Panc1 (cell line): Measurements from ENCODE around the gene MRPL42. TPM values are rescaled to one million over a fixed set of nuclear protein-coding genes. Genes with fewer than 3 reads are reported as not detected.

Experiments used
- ATAC-seq: fragments of 200-7000 bp; cut with Tn5 transposase; 2 replicates; pipeline ENCODE4 v1.9.1; 2020; ENCODE audit warnings: mild to moderate bottlenecking, moderate library complexity
- BruUV-seq: library from RNA; stranded (reverse); fragments of 400-500 nt; replicated peaks from 2 replicates; lab custom pipeline; 2021; lab: Mats Ljungman, UMichigan
- CTCF ChIA-PET: fragments of 300-600 bp; sonication (Branson Sonifier 250); formaldehyde crosslinking; loops from one replicate; lab custom pipeline; 2022; ENCODE audit warnings: antibody characterized with exemption; lab: Charles Lee
- POLR2A ChIA-PET: fragments of 300-600 bp; sonication (Branson Sonifier 250); formaldehyde crosslinking; loops from one replicate; lab custom pipeline; 2022; ENCODE audit warnings: antibody characterized with exemption; lab: Charles Lee
- DNase-seq: peaks from one replicate; pipeline ENCODE4 v3.0.0-alpha.2; 2010; ENCODE audit warnings: low read depth, low spot score
- H3K27ac ChIP-seq: 2 replicates; pipeline ENCODE4 v1.5.1; 2011; ENCODE audit warnings: mild to moderate bottlenecking, low read length, inconsistent platforms
- H3K27me3 ChIP-seq: fragments of 200-500 bp; sonication (Bioruptor generic); 2 replicates; pipeline ENCODE4 v1.6.0; 2014; ENCODE audit warnings: low read length, inconsistent platforms; ENCODE audit not compliant: control insufficient read depth, insufficient read depth
- H3K36me3 ChIP-seq: fragments of 200-500 bp; sonication (Bioruptor generic); 2 replicates; pipeline ENCODE4 v1.5.1; 2014; ENCODE audit warnings: inconsistent platforms, mild to moderate bottlenecking, low read length, moderate library complexity; ENCODE audit not compliant: control insufficient read depth, insufficient read depth
- H3K4me1 ChIP-seq: 2 replicates; pipeline ENCODE4 v1.5.1; 2011; ENCODE audit warnings: inconsistent platforms, mild to moderate bottlenecking, low read length, moderate library complexity; ENCODE audit not compliant: control insufficient read depth, insufficient read depth
- H3K4me3 ChIP-seq, 2 experiments: 2 replicates each; pipeline ENCODE4 v1.5.1; 2011 to 2012; ENCODE audit warnings: low read depth in 2 of 2, low read length in 2 of 2, mild to moderate bottlenecking in 2 of 2, inconsistent platforms in 1 of 2, moderate library complexity in 1 of 2
- H3K9me3 ChIP-seq: fragments of 200-500 bp; sonication (Bioruptor generic); 2 replicates; pipeline ENCODE4 v1.5.1; 2014; ENCODE audit warnings: low read depth, mild to moderate bottlenecking, inconsistent platforms, low read length, moderate library complexity; ENCODE audit not compliant: control insufficient read depth, insufficient read depth
- CTCF ChIP-seq: fragments of 450-650 bp; IDR thresholded peaks from 2 replicates; pipeline ENCODE4 v1.5.1; 2017; ENCODE audit warnings: mild to moderate bottlenecking
- POLR2AphosphoS5 ChIP-seq: IDR thresholded peaks from 2 replicates; pipeline ENCODE4 v1.6.1; 2012; ENCODE audit warnings: mild to moderate bottlenecking, low read depth, low read length, moderate library complexity
- SIN3A ChIP-seq: IDR thresholded peaks from 2 replicates; pipeline ENCODE4 v1.6.1; 2012; ENCODE audit warnings: low read depth, mild to moderate bottlenecking, low read length, moderate library complexity, borderline replicate concordance; ENCODE audit not compliant: insufficient read depth
- TCF7L2 ChIP-seq: IDR thresholded peaks from 2 replicates; pipeline ENCODE4 v1.6.1; 2011; ENCODE audit warnings: mild to moderate bottlenecking, low read depth, low read length, inconsistent platforms
- in situ Hi-C: cut with HindIII; loops from 2 replicates; pipeline ENCODE4 v1.10.0; 2016; ENCODE audit warnings: low sequenced_read_pairs, low pct_unique_long_range_greater_than_20kb
- intact Hi-C: fragments of 100-400 bp; cut with micrococcal nuclease; formaldehyde crosslinking; loops from one replicate; pipeline ENCODE4 v1.10.0; 2022; ENCODE audit not compliant: unreplicated experiment
- total RNA-seq: library from RNA; stranded (reverse); gene quantifications from one replicate; pipeline ENCODE4 v1.2.1, GENCODE V29; 2021; ENCODE audit not compliant: unreplicated experiment
- TF ChIP-seq, protein P1 (sequence below), 2 experiments: IDR thresholded peaks; 2 replicates each; pipeline ENCODE4 v1.6.1; 2011 to 2012; ENCODE audit warnings: low read depth in 2 of 2, control low read depth in 1 of 2, low read length in 1 of 2, mild to moderate bottlenecking in 1 of 2, moderate library complexity in 1 of 2; ENCODE audit not compliant: insufficient read depth in 1 of 2

Gene MRPL42
- total RNA-seq, 1 experiment from 2014 or later: 92.4 TPM

DNA sequence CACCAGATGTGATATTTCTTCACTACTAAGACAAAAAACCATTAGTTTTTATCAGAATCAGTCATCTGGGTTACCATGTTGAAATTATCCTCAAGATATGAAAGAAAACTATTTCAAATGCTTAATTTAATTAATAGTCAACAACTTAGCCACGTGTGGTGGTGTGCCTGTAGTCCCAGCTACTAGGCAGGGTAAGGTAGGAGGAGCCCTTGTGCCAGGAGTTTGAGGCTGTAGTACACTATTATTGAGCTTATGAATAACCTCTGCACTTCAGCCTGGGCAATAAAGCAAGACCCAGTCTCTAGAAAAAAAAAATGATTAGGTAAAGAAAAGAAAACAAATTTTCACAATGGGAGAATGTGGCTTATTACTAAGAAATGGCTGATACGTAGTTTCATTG lies 33.4 kb downstream of the MRPL42 start:
- CTCF ChIA-PET: interaction anchor here (0.7 kb wide), 1 partner anchor 55 kb away, joined by 3 read pairs; no protein-coding TSS in a partner anchor
- Histone ChIP-seq H3K9me3 (no peaks in the 10 kb centered on the region), H3K27me3 (no peaks in the 10 kb centered on the region), H3K27ac (no peak overlapping the region; the same call in 1 of the 2 replicates), H3K36me3 (peaks cover 5% of the 10 kb centered on the region; the same call in 1 of the 2 replicates), H3K4me1 (peaks cover 10% of the 10 kb centered on the region; the same call in 1 of the 2 replicates), H3K4me3 (no peak overlapping the region)
- intact Hi-C loops (loop anchor here (5.0 kb wide), 3 partner anchors 242 to 602 kb away; no protein-coding TSS in a partner anchor), in situ Hi-C loops (no loop called here)
- no peak for TF ChIP-seq SIN3A
- TF ChIP-seq CTCF: peak; percentile 19; the same call in 1 of the 2 replicates
- TF ChIP-seq, protein P1, sequence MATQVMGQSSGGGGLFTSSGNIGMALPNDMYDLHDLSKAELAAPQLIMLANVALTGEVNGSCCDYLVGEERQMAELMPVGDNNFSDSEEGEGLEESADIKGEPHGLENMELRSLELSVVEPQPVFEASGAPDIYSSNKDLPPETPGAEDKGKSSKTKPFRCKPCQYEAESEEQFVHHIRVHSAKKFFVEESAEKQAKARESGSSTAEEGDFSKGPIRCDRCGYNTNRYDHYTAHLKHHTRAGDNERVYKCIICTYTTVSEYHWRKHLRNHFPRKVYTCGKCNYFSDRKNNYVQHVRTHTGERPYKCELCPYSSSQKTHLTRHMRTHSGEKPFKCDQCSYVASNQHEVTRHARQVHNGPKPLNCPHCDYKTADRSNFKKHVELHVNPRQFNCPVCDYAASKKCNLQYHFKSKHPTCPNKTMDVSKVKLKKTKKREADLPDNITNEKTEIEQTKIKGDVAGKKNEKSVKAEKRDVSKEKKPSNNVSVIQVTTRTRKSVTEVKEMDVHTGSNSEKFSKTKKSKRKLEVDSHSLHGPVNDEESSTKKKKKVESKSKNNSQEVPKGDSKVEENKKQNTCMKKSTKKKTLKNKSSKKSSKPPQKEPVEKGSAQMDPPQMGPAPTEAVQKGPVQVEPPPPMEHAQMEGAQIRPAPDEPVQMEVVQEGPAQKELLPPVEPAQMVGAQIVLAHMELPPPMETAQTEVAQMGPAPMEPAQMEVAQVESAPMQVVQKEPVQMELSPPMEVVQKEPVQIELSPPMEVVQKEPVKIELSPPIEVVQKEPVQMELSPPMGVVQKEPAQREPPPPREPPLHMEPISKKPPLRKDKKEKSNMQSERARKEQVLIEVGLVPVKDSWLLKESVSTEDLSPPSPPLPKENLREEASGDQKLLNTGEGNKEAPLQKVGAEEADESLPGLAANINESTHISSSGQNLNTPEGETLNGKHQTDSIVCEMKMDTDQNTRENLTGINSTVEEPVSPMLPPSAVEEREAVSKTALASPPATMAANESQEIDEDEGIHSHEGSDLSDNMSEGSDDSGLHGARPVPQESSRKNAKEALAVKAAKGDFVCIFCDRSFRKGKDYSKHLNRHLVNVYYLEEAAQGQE (IDR thresholded peaks at IDR 0.05; ENCODE audit: insufficient read depth in 1 of 2, low read depth in 2 of 2, low read length in 1 of 2): no peak
- TF ChIP-seq POLR2AphosphoS5: no peak
- TF ChIP-seq TCF7L2: no peak
- DNase-seq (no peak), ATAC-seq (peak; percentile 62; the same call in 1 of the 2 replicates)
- POLR2A ChIA-PET: no interaction called here
- no TSS peak for BruUV-seq

DNA sequence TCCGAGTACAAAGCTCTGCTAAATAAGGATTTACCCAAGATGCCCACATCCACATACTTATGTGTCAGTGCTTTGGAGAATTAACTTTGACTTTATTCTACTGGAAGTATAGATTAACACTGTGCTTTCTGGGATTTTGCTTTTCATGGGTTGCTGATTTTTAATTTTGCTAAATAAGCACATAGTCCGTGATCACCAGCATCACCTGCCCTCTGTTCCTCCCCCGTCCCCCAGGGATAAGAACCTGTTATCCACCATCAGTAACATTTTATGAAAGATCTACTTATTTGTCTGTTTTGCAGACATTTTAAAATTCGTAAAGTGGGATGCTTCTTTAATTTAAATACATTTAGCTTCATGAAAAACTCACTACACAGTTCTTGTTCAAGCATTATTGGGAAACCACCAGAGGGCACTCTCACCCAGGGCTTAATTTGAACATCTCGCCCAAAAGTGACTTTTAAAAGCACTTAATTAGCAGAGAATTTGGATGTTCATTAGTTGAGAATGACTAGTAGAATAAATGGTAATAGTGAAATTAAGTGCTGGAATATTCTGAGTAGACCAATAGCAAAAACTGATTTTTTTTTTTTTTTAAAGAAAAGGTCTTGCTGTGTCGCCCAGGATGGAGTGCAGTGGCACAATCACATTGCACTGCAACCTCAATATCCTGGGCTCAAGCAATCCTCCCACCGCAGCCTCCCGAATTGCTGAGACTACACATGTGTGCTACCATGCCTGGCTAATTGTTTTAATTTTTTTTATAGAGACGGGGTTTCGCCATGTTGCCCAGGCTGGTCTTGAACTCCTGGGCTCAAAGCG lies 35.7 kb downstream of the MRPL42 start:
- no peak overlapping the region for H3K27ac ChIP-seq
- no TSS peak for BruUV-seq
- ChIA-PET POLR2A (no interaction called here), CTCF (interaction anchor here (0.5 to 2.5 kb wide), 16 partner anchors 9 to 598 kb away, joined by 3 to 38 read pairs (median 4); no protein-coding TSS in a partner anchor)
- no peaks in the 10 kb centered on the region for H3K27me3 ChIP-seq
- intact Hi-C loops: loop anchor here (2.0 to 5.0 kb wide), 4 partner anchors 62 to 599 kb away; no protein-coding TSS in a partner anchor
- peak; percentile 65 for ATAC-seq
- no peaks in the 10 kb centered on the region for H3K9me3 ChIP-seq
- H3K36me3 ChIP-seq: peaks cover 5% of the 10 kb centered on the region; the same call in 1 of the 2 replicates
- DNase-seq: peak; percentile 38
- in situ Hi-C loops: no loop called here
- H3K4me1 ChIP-seq: peaks cover 10% of the 10 kb centered on the region; the same call in 1 of the 2 replicates
- TF ChIP-seq SIN3A (no peak), CTCF (peak; percentile 84), TCF7L2 (no peak)
- H3K4me3 ChIP-seq: no peak overlapping the region
